HepG2 (cell line): ENCODE results near the gene TUBB4B. TPM values are rescaled to one million over a fixed set of nuclear protein-coding genes. Genes with fewer than 3 reads are reported as not detected.

ENCODE experiments used
- ARNT2 ChIP-seq: sonication (generic); formaldehyde crosslinking; IDR thresholded peaks from 2 replicates; pipeline ENCODE4 v1.8.0; 2022; ENCODE audit warnings: mild to moderate bottlenecking, low read depth, missing genetic modification reagents, moderate library complexity
- FOXA1 ChIP-seq, 2 experiments: fragments of 450-650 bp in 1 of 2; sonication (generic) in 1 of 2; formaldehyde crosslinking in 1 of 2; IDR thresholded peaks; 2 replicates each; pipeline versions ENCODE4 v1.4.0 to v1.6.1; 2016 to 2020; ENCODE audit warnings: missing genetic modification reagents in 1 of 2
- FOXJ3 ChIP-seq: sonication (generic); formaldehyde crosslinking; IDR thresholded peaks from 2 replicates; pipeline ENCODE4 v1.4.0; 2020; ENCODE audit warnings: missing genetic modification reagents, mild to moderate bottlenecking, borderline replicate concordance
- MAZ ChIP-seq, 2 experiments: sonication (generic) in 1 of 2; formaldehyde crosslinking in 1 of 2; IDR thresholded peaks; 2 replicates each; pipeline versions ENCODE4 v1.5.0 to v1.6.1; 2012 to 2020; ENCODE audit warnings: low read depth in 2 of 2, mild to moderate bottlenecking in 2 of 2, borderline replicate concordance in 1 of 2, improper control_type of control experiment in 1 of 2, low read length in 1 of 2, missing genetic modification reagents in 1 of 2, moderate library complexity in 1 of 2
- MED13 ChIP-seq: sonication (generic); formaldehyde crosslinking; IDR thresholded peaks from 2 replicates; pipeline ENCODE4 v1.5.0; 2020; ENCODE audit warnings: missing genetic modification reagents
- SIN3B ChIP-seq: fragments of 150-350 bp; IDR thresholded peaks from 2 replicates; pipeline ENCODE4 v1.6.1; 2014; ENCODE audit warnings: low read length
- SIX4 ChIP-seq: sonication (generic); formaldehyde crosslinking; IDR thresholded peaks from 2 replicates; pipeline ENCODE4 v1.4.0; 2020; ENCODE audit warnings: missing genetic modification reagents
- ZKSCAN1 ChIP-seq: fragments of 150-350 bp; IDR thresholded peaks from 2 replicates; pipeline ENCODE4 v1.6.1; 2014; ENCODE audit warnings: low read length
- ZNF460 ChIP-seq: sonication (generic); formaldehyde crosslinking; IDR thresholded peaks from 2 replicates; pipeline ENCODE4 v1.5.1; 2020; ENCODE audit warnings: missing genetic modification reagents, mild to moderate bottlenecking, borderline replicate concordance
- ZNF513 ChIP-seq: sonication (generic); formaldehyde crosslinking; conservative IDR thresholded peaks from 2 replicates; pipeline ENCODE4 v1.5.0; 2020; ENCODE audit warnings: missing genetic modification reagents
- ZNF576 ChIP-seq: sonication (generic); formaldehyde crosslinking; IDR thresholded peaks from 2 replicates; pipeline ENCODE4 v1.4.0; 2020; ENCODE audit warnings: mild to moderate bottlenecking, missing genetic modification reagents
- ZNF580 ChIP-seq: IDR thresholded peaks from 2 replicates; pipeline ENCODE4 v1.6.1; 2016; ENCODE audit warnings: low read depth, borderline replicate concordance
- ZNF768 ChIP-seq: sonication (generic); formaldehyde crosslinking; IDR thresholded peaks from 2 replicates; pipeline ENCODE4 v1.4.0; 2020; ENCODE audit warnings: missing genetic modification reagents
- polyA plus RNA-seq, 8 experiments: library from polyadenylated mRNA; depleted of rRNA in 3 of 8; stranded (reverse) in 7 of 8; unstranded in 1 of 8; fragments of >200 nt; fragmentation: Illumina TruSeq in 4 of 8; extraction: Trizol in 4 of 8; gene quantifications; 2 replicates each; pipeline versions ENCODE4 v1.2.1 to v1.2.3, GENCODE V29; 2011 to 2016; ENCODE audit warnings: low read depth in 4 of 8, missing spikeins in 1 of 8, mixed read lengths in 1 of 8; ENCODE audit not compliant: insufficient read depth in 1 of 8
- total RNA-seq, 5 experiments: library from RNA; depleted of rRNA; stranded (reverse); fragments of >200 nt; fragmentation: Illumina TruSeq; extraction: Trizol; gene quantifications; 2 replicates each; pipeline ENCODE4 v1.2.3, GENCODE V29; 2016; ENCODE audit warnings: low read depth in 1 of 5
- TF ChIP-seq, protein P1 (sequence below): IDR thresholded peaks from 2 replicates; pipeline ENCODE4 v1.6.1; 2012; ENCODE audit warnings: low read length, improper control_type of control experiment
- TF ChIP-seq, protein P2 (sequence below): sonication (generic); formaldehyde crosslinking; IDR thresholded peaks from 2 replicates; pipeline ENCODE4 v1.4.0; 2020; ENCODE audit warnings: low read depth, mild to moderate bottlenecking, missing genetic modification reagents
- TF ChIP-seq, protein P3 (sequence below): sonication (generic); formaldehyde crosslinking; IDR thresholded peaks from 2 replicates; pipeline ENCODE4 v1.4.0; 2020; ENCODE audit warnings: missing genetic modification reagents
- TF ChIP-seq, protein P4 (sequence below): sonication (generic); formaldehyde crosslinking; IDR thresholded peaks from 2 replicates; pipeline ENCODE4 v1.4.0; 2020; ENCODE audit warnings: missing genetic modification reagents

Gene TUBB4B
- total and polyA plus RNA-seq, 2 of the 13 experiments (the other 11 are each of a cell fraction or from before 2014, with no cell fraction given): 182 to 412 TPM

GRCh38 chr9:137235424-137236237 is 5.5 kb upstream of the TUBB4B start (continued):
- TF ChIP-seq MAZ (IDR thresholded peaks at IDR 0.05; ENCODE audit: borderline replicate concordance, low read depth, low read length): no peak
- peak; percentile 64 for TF ChIP-seq MAZ (CRISPR knock-in tag; IDR thresholded peaks at IDR 0.05; ENCODE audit: low read depth)
- TF ChIP-seq, protein P1, sequence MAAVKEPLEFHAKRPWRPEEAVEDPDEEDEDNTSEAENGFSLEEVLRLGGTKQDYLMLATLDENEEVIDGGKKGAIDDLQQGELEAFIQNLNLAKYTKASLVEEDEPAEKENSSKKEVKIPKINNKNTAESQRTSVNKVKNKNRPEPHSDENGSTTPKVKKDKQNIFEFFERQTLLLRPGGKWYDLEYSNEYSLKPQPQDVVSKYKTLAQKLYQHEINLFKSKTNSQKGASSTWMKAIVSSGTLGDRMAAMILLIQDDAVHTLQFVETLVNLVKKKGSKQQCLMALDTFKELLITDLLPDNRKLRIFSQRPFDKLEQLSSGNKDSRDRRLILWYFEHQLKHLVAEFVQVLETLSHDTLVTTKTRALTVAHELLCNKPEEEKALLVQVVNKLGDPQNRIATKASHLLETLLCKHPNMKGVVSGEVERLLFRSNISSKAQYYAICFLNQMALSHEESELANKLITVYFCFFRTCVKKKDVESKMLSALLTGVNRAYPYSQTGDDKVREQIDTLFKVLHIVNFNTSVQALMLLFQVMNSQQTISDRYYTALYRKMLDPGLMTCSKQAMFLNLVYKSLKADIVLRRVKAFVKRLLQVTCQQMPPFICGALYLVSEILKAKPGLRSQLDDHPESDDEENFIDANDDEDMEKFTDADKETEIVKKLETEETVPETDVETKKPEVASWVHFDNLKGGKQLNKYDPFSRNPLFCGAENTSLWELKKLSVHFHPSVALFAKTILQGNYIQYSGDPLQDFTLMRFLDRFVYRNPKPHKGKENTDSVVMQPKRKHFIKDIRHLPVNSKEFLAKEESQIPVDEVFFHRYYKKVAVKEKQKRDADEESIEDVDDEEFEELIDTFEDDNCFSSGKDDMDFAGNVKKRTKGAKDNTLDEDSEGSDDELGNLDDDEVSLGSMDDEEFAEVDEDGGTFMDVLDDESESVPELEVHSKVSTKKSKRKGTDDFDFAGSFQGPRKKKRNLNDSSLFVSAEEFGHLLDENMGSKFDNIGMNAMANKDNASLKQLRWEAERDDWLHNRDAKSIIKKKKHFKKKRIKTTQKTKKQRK: no peak
- no peak for TF ChIP-seq MED13 (CRISPR knock-in tag)
- no peak for TF ChIP-seq ZNF513 (CRISPR knock-in tag)
- TF ChIP-seq, protein P2, sequence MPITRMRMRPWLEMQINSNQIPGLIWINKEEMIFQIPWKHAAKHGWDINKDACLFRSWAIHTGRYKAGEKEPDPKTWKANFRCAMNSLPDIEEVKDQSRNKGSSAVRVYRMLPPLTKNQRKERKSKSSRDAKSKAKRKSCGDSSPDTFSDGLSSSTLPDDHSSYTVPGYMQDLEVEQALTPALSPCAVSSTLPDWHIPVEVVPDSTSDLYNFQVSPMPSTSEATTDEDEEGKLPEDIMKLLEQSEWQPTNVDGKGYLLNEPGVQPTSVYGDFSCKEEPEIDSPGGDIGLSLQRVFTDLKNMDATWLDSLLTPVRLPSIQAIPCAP (CRISPR knock-in tag): no peak
- TF ChIP-seq, protein P3, sequence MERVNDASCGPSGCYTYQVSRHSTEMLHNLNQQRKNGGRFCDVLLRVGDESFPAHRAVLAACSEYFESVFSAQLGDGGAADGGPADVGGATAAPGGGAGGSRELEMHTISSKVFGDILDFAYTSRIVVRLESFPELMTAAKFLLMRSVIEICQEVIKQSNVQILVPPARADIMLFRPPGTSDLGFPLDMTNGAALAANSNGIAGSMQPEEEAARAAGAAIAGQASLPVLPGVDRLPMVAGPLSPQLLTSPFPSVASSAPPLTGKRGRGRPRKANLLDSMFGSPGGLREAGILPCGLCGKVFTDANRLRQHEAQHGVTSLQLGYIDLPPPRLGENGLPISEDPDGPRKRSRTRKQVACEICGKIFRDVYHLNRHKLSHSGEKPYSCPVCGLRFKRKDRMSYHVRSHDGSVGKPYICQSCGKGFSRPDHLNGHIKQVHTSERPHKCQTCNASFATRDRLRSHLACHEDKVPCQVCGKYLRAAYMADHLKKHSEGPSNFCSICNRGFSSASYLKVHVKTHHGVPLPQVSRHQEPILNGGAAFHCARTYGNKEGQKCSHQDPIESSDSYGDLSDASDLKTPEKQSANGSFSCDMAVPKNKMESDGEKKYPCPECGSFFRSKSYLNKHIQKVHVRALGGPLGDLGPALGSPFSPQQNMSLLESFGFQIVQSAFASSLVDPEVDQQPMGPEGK: peak; percentile 79
- TF ChIP-seq, protein P4, sequence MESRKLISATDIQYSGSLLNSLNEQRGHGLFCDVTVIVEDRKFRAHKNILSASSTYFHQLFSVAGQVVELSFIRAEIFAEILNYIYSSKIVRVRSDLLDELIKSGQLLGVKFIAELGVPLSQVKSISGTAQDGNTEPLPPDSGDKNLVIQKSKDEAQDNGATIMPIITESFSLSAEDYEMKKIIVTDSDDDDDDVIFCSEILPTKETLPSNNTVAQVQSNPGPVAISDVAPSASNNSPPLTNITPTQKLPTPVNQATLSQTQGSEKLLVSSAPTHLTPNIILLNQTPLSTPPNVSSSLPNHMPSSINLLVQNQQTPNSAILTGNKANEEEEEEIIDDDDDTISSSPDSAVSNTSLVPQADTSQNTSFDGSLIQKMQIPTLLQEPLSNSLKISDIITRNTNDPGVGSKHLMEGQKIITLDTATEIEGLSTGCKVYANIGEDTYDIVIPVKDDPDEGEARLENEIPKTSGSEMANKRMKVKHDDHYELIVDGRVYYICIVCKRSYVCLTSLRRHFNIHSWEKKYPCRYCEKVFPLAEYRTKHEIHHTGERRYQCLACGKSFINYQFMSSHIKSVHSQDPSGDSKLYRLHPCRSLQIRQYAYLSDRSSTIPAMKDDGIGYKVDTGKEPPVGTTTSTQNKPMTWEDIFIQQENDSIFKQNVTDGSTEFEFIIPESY (CRISPR knock-in tag): no peak
- no peak for TF ChIP-seq ZNF460 (CRISPR knock-in tag)
- no peak for TF ChIP-seq SIX4 (CRISPR knock-in tag)
- no peak; the same call in 1 of the 2 replicates for TF ChIP-seq SIN3B
- peak; percentile 25; the same call in 1 of the 2 replicates for TF ChIP-seq ZNF768
- TF ChIP-seq FOXJ3 (CRISPR knock-in tag): no peak
- TF ChIP-seq ZNF580: peak; percentile 72; the same call in 1 of the 2 replicates
- TF ChIP-seq ZNF576 (CRISPR knock-in tag): no peak
- peak; percentile 16; the same call in 1 of the 2 replicates for TF ChIP-seq ARNT2
- TF ChIP-seq FOXA1 (IDR thresholded peaks at IDR 0.05): no peak
- TF ChIP-seq FOXA1 (CRISPR knock-in tag; IDR thresholded peaks at IDR 0.05): no peak
- TF ChIP-seq ZKSCAN1: no peak
